NOMO-1 (cell line): ENCODE data around the gene SMG1.
"Not testable (repeated sequence)": the region's sequence is repeated elsewhere in the genome, so short reads cannot be mapped to it uniquely, and the experiment has no call there.

ENCODE experiments used
- DNase-seq, 2 experiments: peaks; one replicate each; lab custom pipeline; 2025; ENCODE audit not compliant: unreplicated experiment in 2 of 2; lab: John Stamatoyannopoulos, UW

Gene SMG1

GRCh38 chr16:18801145-18801972, 124.8 kb downstream of the SMG1 start, which contains the start of gene ARL6IP1:
Gene ARL6IP1, minus strand, starts transcription at chr16:18801549. Its CDS starts 83 bp downstream, at chr16:18801466.
- DNase-seq, result peak; percentile 99

- no peak for DNase-seq
Observed at GRCh38 chr16:18800775-18801144, 125.4 kb downstream of the SMG1 start.

- DNase-seq, result peak in 1 of 2 experiments; percentile 18
Observed at GRCh38 chr16:18800293-18800692, 125.9 kb downstream of the SMG1 start.

- no peak for DNase-seq
Observed at GRCh38 chr16:18799500-18799899, 126.7 kb downstream of the SMG1 start.

GRCh38 chr16:18797746-18798145, 128.5 kb downstream of the SMG1 start:
- no peak for DNase-seq

- no peak for DNase-seq
Observed at GRCh38 chr16:18796377-18796776, 129.8 kb downstream of the SMG1 start.

- DNase-seq, result no peak
Observed at GRCh38 chr16:18792836-18793433, 133.3 kb downstream of the SMG1 start.

GRCh38 chr16:18789850-18790706, 136.1 kb downstream of the SMG1 start, which contains the start of gene RPS15A:
Gene RPS15A, minus strand, starts transcription at chr16:18790334. Its CDS starts 1,221 bp downstream, at chr16:18789113.
- DNase-seq, result peak; percentile 94 to 95

GRCh38 chr16:18789515-18789849, 136.7 kb downstream of the SMG1 start:
- DNase-seq, result no peak

- DNase-seq, result no peak
Observed at GRCh38 chr16:18788828-18789514, 137.2 kb downstream of the SMG1 start.

GRCh38 chr16:18784917-18785623, 141.1 kb downstream of the SMG1 start:
- no peak for DNase-seq

GRCh38 chr16:18783430-18784341, 142.5 kb downstream of the SMG1 start:
- DNase-seq, result no peak

- DNase-seq, result no peak
Observed at GRCh38 chr16:18782697-18783429, 143.3 kb downstream of the SMG1 start.

- not testable (repeated sequence) for DNase-seq
Observed at GRCh38 chr16:18781232-18781631, 145.0 kb downstream of the SMG1 start.

GRCh38 chr16:18780460-18781026, 145.7 kb downstream of the SMG1 start:
- DNase-seq, result not testable (repeated sequence)

- not testable (repeated sequence) for DNase-seq
Observed at GRCh38 chr16:18777664-18778063, 148.5 kb downstream of the SMG1 start.

GRCh38 chr16:18776334-18776733, 149.9 kb downstream of the SMG1 start:
- DNase-seq, result not testable (repeated sequence)

GRCh38 chr16:18774651-18775050, 151.6 kb downstream of the SMG1 start:
- peak; percentile 63 to 75 for DNase-seq
